WI38 (cell line): Measurements from ENCODE around the gene FASN.

Source experiments
- H3K4me3 ChIP-seq: 2 replicates; pipeline ENCODE4 v1.5.1; 2011; ENCODE audit warnings: low read depth, mild to moderate bottlenecking, control low read depth, low read length
- CTCF ChIP-seq: IDR thresholded peaks from 2 replicates; pipeline ENCODE4 v1.5.1; 2012; ENCODE audit warnings: low read depth, mild to moderate bottlenecking, control low read depth, low read length

FASN gene

GRCh38 chr17:82031885-82032627 is 66.0 kb downstream of the FASN start:
- no peak for TF ChIP-seq CTCF
- H3K4me3 ChIP-seq, result peak overlapping the region; percentile 50

- TF ChIP-seq CTCF, result no peak
- peak within 1 kb of the TSS; percentile 54 for H3K4me3 ChIP-seq
These were observed 66.6 kb downstream of the FASN start, which contains the start of gene RAC3 for GRCh38 chr17:82031303-82031884. Gene RAC3 (plus strand): TSS chr17:82031678. CDS start chr17:82031762, 84 bp downstream.

GRCh38 chr17:82030470-82031302 is 67.3 kb downstream of the FASN start:
- H3K4me3 ChIP-seq, result peak overlapping the region; percentile 54
- TF ChIP-seq CTCF, result peak; percentile 20; the same call in 1 of the 2 replicates

GRCh38 chr17:82029990-82030469 is 68.0 kb downstream of the FASN start:
- no peak for TF ChIP-seq CTCF
- H3K4me3 ChIP-seq, result no peak overlapping the region

- TF ChIP-seq CTCF, result no peak
These were observed 68.6 kb downstream of the FASN start for GRCh38 chr17:82029391-82029790.

GRCh38 chr17:82028966-82029365 is 69.1 kb downstream of the FASN start:
- no peak for TF ChIP-seq CTCF
- no peak overlapping the region for H3K4me3 ChIP-seq

More at GRCh38 chr17:82029391-82029790, 68.6 kb downstream of the FASN start:
- H3K4me3 ChIP-seq, result no peak overlapping the region
